GM18861 (cell line): Measurements from ENCODE around the gene LHFPL3.
"Not testable (repeated sequence)": the region's sequence is repeated elsewhere in the genome, so short reads cannot be mapped to it uniquely, and the experiment has no call there.

Experiments
- ATAC-seq: cut with Tn5 transposase; IDR thresholded peaks from one replicate; pipeline ENCODE4 v1.9.1; 2021; ENCODE audit not compliant: unreplicated experiment

LHFPL3 gene

GRCh38 chr7:104661575-104661974 lies 333.2 kb downstream of the LHFPL3 start:
- ATAC-seq: no peak

- no peak for ATAC-seq
Observed at GRCh38 chr7:104664648-104665047, 336.2 kb downstream of the LHFPL3 start.

- ATAC-seq: no peak
Observed at GRCh38 chr7:104677587-104677986, 349.2 kb downstream of the LHFPL3 start.

GRCh38 chr7:104679085-104679484 lies 350.7 kb downstream of the LHFPL3 start:
- ATAC-seq: no peak

GRCh38 chr7:104686286-104686685 lies 357.9 kb downstream of the LHFPL3 start:
- ATAC-seq: no peak

GRCh38 chr7:104694710-104695109 lies 366.3 kb downstream of the LHFPL3 start:
- no peak for ATAC-seq

GRCh38 chr7:104695563-104695962 lies 367.2 kb downstream of the LHFPL3 start:
- no peak for ATAC-seq

GRCh38 chr7:104700336-104700735 lies 371.9 kb downstream of the LHFPL3 start:
- ATAC-seq: no peak

GRCh38 chr7:104721027-104721426 lies 392.6 kb downstream of the LHFPL3 start:
- ATAC-seq: not testable (repeated sequence)

GRCh38 chr7:104723001-104723400 lies 394.6 kb downstream of the LHFPL3 start:
- no peak for ATAC-seq

GRCh38 chr7:104758504-104758903 lies 430.1 kb downstream of the LHFPL3 start:
- no peak for ATAC-seq

- ATAC-seq: no peak
Observed at GRCh38 chr7:104761892-104762291, 433.5 kb downstream of the LHFPL3 start.

GRCh38 chr7:104767113-104767512 lies 438.7 kb downstream of the LHFPL3 start:
- no peak for ATAC-seq

- ATAC-seq: no peak
Observed at GRCh38 chr7:104767826-104768536, 439.6 kb downstream of the LHFPL3 start.

- ATAC-seq: no peak
Observed at GRCh38 chr7:104772405-104773345, 444.3 kb downstream of the LHFPL3 start.

- no peak for ATAC-seq
Observed at GRCh38 chr7:104773796-104774195, 445.4 kb downstream of the LHFPL3 start.

- ATAC-seq: no peak
Observed at GRCh38 chr7:104775531-104775930, 447.1 kb downstream of the LHFPL3 start.

- no peak for ATAC-seq
Observed at GRCh38 chr7:104777301-104777800, 448.9 kb downstream of the LHFPL3 start.

- no peak for ATAC-seq
Observed at GRCh38 chr7:104779888-104780287, 451.5 kb downstream of the LHFPL3 start.

- ATAC-seq: no peak
Observed at GRCh38 chr7:104784686-104785085, 456.3 kb downstream of the LHFPL3 start.

- no peak for ATAC-seq
Observed at GRCh38 chr7:104789780-104790179, 461.4 kb downstream of the LHFPL3 start.

- ATAC-seq: no peak
Observed at GRCh38 chr7:104790440-104790839, 462.0 kb downstream of the LHFPL3 start.
